ENCODE results near the gene C4orf54. TPM values are rescaled to one million over a fixed set of nuclear protein-coding genes. Genes with fewer than 3 reads are reported as not detected.

The C4orf54 gene
- polyA plus RNA-seq, 1 donor: 0.18 TPM

Other genes starting within 250 kb of the C4orf54 start
- not detected for gene ADH7, start 222.5 kb downstream of the C4orf54 start, polyA plus RNA-seq
- 0.03 TPM for gene C4orf17, start 146.8 kb downstream of the C4orf54 start, polyA plus RNA-seq
- 9.4 TPM for gene TRMT10A, start 93.8 kb downstream of the C4orf54 start, polyA plus RNA-seq
- gene MTTP, start 83.0 kb downstream of the C4orf54 start, polyA plus RNA-seq: 459 TPM
- gene DAPP1, start 159.0 kb upstream of the C4orf54 start, polyA plus RNA-seq: 2.2 TPM
- 83.0 TPM for gene LAMTOR3, start 236.6 kb upstream of the C4orf54 start, polyA plus RNA-seq